Calu3 (cell line): Measurements from ENCODE around the gene CACNA1F. TPM values are rescaled to one million over a fixed set of nuclear protein-coding genes. Genes with fewer than 3 reads are reported as not detected.

Experiments used
- BruUV-seq: library from RNA; stranded (reverse); fragments of 400-500 nt; replicated peaks from 2 replicates; lab custom pipeline; 2021; lab: Mats Ljungman, UMichigan
- CTCF ChIA-PET: fragments of 300-600 bp; sonication (Branson Sonifier 250); formaldehyde crosslinking; loops from one replicate; lab custom pipeline; 2022; ENCODE audit warnings: antibody characterized with exemption; lab: Charles Lee
- DNase-seq: peaks from one replicate; pipeline ENCODE4 v3.0.0; 2022
- H3K27ac Mint-ChIP-seq: one replicate; pipeline ENCODE4 v1.8.0; 2022; ENCODE audit warnings: mixed read lengths; ENCODE audit not compliant: unreplicated experiment
- H3K27me3 Mint-ChIP-seq: one replicate; pipeline ENCODE4 v1.8.0; 2022; ENCODE audit warnings: mixed read lengths; ENCODE audit not compliant: unreplicated experiment
- H3K36me3 Mint-ChIP-seq: one replicate; pipeline ENCODE4 v1.8.0; 2022; ENCODE audit warnings: mild to moderate bottlenecking, moderate library complexity, mixed read lengths; ENCODE audit not compliant: insufficient read depth, unreplicated experiment
- H3K4me1 Mint-ChIP-seq: one replicate; pipeline ENCODE4 v1.8.0; 2022; ENCODE audit warnings: mild to moderate bottlenecking, low read depth, mixed read lengths; ENCODE audit not compliant: unreplicated experiment
- H3K4me3 Mint-ChIP-seq: one replicate; pipeline ENCODE4 v1.8.0; 2022; ENCODE audit warnings: mild to moderate bottlenecking, low read depth, moderate library complexity, mixed read lengths; ENCODE audit not compliant: unreplicated experiment
- H3K9me3 Mint-ChIP-seq: one replicate; pipeline ENCODE4 v1.8.0; 2022; ENCODE audit warnings: low read depth, mixed read lengths; ENCODE audit not compliant: unreplicated experiment
- intact Hi-C: fragments of 100-400 bp; cut with micrococcal nuclease; formaldehyde crosslinking; loops from one replicate; pipeline ENCODE4 v1.10.0; 2022; ENCODE audit not compliant: unreplicated experiment
- total RNA-seq: library from RNA; stranded (reverse); gene quantifications from 2 replicates; pipeline ENCODE4 v1.2.3, GENCODE V29; 2022
- TF ChIP-seq, protein P1 (sequence below): fragments of 200-600 bp; IDR thresholded peaks from one replicate; pipeline ENCODE4 v1.8.0; 2022; ENCODE audit warnings: antibody characterized with exemption; ENCODE audit not compliant: unreplicated experiment

Gene CACNA1F
- total RNA-seq, 1 experiment from 2014 or later: not detected

GRCh38 chrX:49209434-49210251, 23.5 kb downstream of the CACNA1F start:
- H3K36me3 Mint-ChIP-seq: no peaks in the 10 kb centered on the region
- TF ChIP-seq, protein P1, sequence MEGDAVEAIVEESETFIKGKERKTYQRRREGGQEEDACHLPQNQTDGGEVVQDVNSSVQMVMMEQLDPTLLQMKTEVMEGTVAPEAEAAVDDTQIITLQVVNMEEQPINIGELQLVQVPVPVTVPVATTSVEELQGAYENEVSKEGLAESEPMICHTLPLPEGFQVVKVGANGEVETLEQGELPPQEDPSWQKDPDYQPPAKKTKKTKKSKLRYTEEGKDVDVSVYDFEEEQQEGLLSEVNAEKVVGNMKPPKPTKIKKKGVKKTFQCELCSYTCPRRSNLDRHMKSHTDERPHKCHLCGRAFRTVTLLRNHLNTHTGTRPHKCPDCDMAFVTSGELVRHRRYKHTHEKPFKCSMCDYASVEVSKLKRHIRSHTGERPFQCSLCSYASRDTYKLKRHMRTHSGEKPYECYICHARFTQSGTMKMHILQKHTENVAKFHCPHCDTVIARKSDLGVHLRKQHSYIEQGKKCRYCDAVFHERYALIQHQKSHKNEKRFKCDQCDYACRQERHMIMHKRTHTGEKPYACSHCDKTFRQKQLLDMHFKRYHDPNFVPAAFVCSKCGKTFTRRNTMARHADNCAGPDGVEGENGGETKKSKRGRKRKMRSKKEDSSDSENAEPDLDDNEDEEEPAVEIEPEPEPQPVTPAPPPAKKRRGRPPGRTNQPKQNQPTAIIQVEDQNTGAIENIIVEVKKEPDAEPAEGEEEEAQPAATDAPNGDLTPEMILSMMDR: no peak
- no peak overlapping the region for H3K27ac Mint-ChIP-seq
- H3K27me3 Mint-ChIP-seq: peaks cover 31% of the 10 kb centered on the region
- intact Hi-C loops: no loop called here
- H3K4me1 Mint-ChIP-seq: no peaks in the 10 kb centered on the region
- DNase-seq: no peak
- no peaks in the 10 kb centered on the region for H3K9me3 Mint-ChIP-seq
- H3K4me3 Mint-ChIP-seq: no peak overlapping the region
- no TSS peak for BruUV-seq
- CTCF ChIA-PET: no interaction called here

GRCh38 chrX:49208399-49208798, 24.7 kb downstream of the CACNA1F start:
- Mint-ChIP-seq H3K36me3 (peaks cover 4% of the 10 kb centered on the region), H3K9me3 (no peaks in the 10 kb centered on the region), H3K4me3 (no peak overlapping the region), H3K27me3 (peaks cover 32% of the 10 kb centered on the region), H3K27ac (no peak overlapping the region), H3K4me1 (no peaks in the 10 kb centered on the region)
- TF ChIP-seq, protein P1: no peak
- DNase-seq: no peak
- BruUV-seq: no TSS peak
- CTCF ChIA-PET: no interaction called here
- intact Hi-C loops: no loop called here

DNA sequence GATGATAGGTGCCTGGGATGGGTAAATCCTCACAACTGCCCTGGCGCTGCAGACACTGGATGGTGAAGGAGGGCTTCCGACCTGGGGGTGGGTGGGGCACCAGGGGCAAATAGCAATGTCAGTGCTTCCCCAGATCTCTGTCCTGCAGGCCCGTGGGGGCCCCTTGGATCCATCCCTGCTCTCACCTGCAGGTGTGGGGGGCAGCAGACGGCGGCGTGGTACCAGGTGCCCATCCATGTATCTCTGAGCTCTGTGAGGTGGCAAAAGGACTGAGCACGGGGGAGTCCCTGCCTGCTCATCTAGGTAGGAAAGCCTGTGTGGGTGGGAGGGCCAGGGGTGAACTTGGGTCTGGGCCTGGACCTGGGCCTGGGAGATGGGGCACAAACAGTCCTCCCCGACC, 26.6 kb downstream of the CACNA1F start:
- no peak for DNase-seq
- Mint-ChIP-seq H3K9me3 (no peaks in the 10 kb centered on the region), H3K27ac (no peak overlapping the region), H3K4me3 (no peak overlapping the region), H3K27me3 (peaks cover 17% of the 10 kb centered on the region), H3K36me3 (peaks cover 6% of the 10 kb centered on the region), H3K4me1 (no peaks in the 10 kb centered on the region)
- TF ChIP-seq, protein P1: no peak
- intact Hi-C loops: no loop called here
- CTCF ChIA-PET: no interaction called here
- BruUV-seq: no TSS peak

DNA sequence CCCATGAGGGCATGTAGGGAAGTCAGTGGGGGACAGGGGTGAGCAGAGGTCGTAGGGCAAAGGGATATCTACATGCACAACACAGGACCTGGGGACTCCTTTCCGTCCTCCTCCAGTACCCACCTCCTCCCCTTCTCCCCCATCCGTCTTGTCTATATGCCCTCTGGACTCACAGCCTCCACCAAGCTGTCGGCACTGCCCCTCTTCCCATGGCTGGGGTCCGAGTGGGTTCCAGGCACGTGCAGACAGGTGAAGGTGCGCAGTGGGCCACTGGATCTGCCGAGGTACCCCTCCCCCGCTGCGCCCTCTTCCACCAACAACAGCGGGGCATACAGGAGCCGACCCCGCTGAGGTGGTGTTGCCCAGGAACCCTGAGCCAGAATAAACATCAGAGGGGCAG, 27.7 kb downstream of the CACNA1F start:
- no peaks in the 10 kb centered on the region for H3K9me3 Mint-ChIP-seq
- CTCF ChIA-PET: no interaction called here
- BruUV-seq: no TSS peak

More for the DNA sequence above, 27.7 kb downstream of the CACNA1F start:
- TF ChIP-seq, protein P1: no peak
- H3K27ac Mint-ChIP-seq: no peak overlapping the region
- DNase-seq: no peak
- intact Hi-C loops: no loop called here
- H3K4me1 Mint-ChIP-seq: no peaks in the 10 kb centered on the region
- H3K4me3 Mint-ChIP-seq: no peak overlapping the region
- peaks cover 6% of the 10 kb centered on the region for H3K36me3 Mint-ChIP-seq
- peaks cover 17% of the 10 kb centered on the region for H3K27me3 Mint-ChIP-seq
